Measurements from ENCODE around the gene RB1.

RB1 gene

GRCh38 chr13:48526286-48526685 lies 222.7 kb downstream of the RB1 start:
- H3F3A ChIP-seq (ENCODE audit: insufficient read depth, low read length): no peaks in the 10 kb centered on the region
- TF ChIP-seq EZH2 (IDR thresholded peaks at IDR 0.05; ENCODE audit: borderline replicate concordance, low read length) (no peak), CTCF (IDR thresholded peaks at IDR 0.05; ENCODE audit: low read length) (no peak)
- H3K9ac ChIP-seq (ENCODE audit: low read length): no peak overlapping the region
- H3K27ac ChIP-seq (ENCODE audit: low read depth, low read length, poor library complexity, severe bottlenecking): no peak overlapping the region
- H2AFZ ChIP-seq (ENCODE audit: low read length): no peak overlapping the region
- peaks cover 8% of the 10 kb centered on the region; the same call in 1 of the 2 replicates for H3K36me3 ChIP-seq (ENCODE audit: insufficient read depth, low read length)
- peaks cover 36% of the 10 kb centered on the region for H3K4me1 ChIP-seq (ENCODE audit: insufficient read depth, low read length, severe bottlenecking)
- no peak overlapping the region for H3K4me2 ChIP-seq (ENCODE audit: low read length)
- H4K20me1 ChIP-seq (ENCODE audit: insufficient read depth, low read length): no peaks in the 10 kb centered on the region
- H3K9me3 ChIP-seq (ENCODE audit: low read length): no peaks in the 10 kb centered on the region
- H3K27me3 ChIP-seq (ENCODE audit: insufficient read depth, low read length): no peaks in the 10 kb centered on the region
- no peaks in the 10 kb centered on the region for H3K9me2 ChIP-seq (ENCODE audit: low read depth, low read length)
- no peak overlapping the region for H3K4me3 ChIP-seq (ENCODE audit: low read depth, low read length, poor library complexity, severe bottlenecking)
- H3K79me2 ChIP-seq (ENCODE audit: insufficient read depth, low read length): peaks cover 46% of the 10 kb centered on the region

- peaks cover 43% of the 10 kb centered on the region for H3K4me1 ChIP-seq (ENCODE audit: insufficient read depth, low read length, severe bottlenecking)
- no peak overlapping the region for H3K27ac ChIP-seq (ENCODE audit: low read depth, low read length, poor library complexity, severe bottlenecking)
- H3F3A ChIP-seq (ENCODE audit: insufficient read depth, low read length): no peaks in the 10 kb centered on the region
- no peak overlapping the region for H3K9ac ChIP-seq (ENCODE audit: low read length)
- H3K36me3 ChIP-seq (ENCODE audit: insufficient read depth, low read length): no peaks in the 10 kb centered on the region
- peaks cover 46% of the 10 kb centered on the region for H3K79me2 ChIP-seq (ENCODE audit: insufficient read depth, low read length)
- H2AFZ ChIP-seq (ENCODE audit: low read length): no peak overlapping the region
- no peaks in the 10 kb centered on the region for H3K9me3 ChIP-seq (ENCODE audit: low read length)
- no peaks in the 10 kb centered on the region for H3K27me3 ChIP-seq (ENCODE audit: insufficient read depth, low read length)
- H3K9me2 ChIP-seq (ENCODE audit: low read depth, low read length): no peaks in the 10 kb centered on the region
- H3K4me2 ChIP-seq (ENCODE audit: low read length): no peak overlapping the region
- H4K20me1 ChIP-seq (ENCODE audit: insufficient read depth, low read length): no peaks in the 10 kb centered on the region
- no peak for TF ChIP-seq CTCF (IDR thresholded peaks at IDR 0.05; ENCODE audit: low read length)
- no peak for TF ChIP-seq EZH2 (IDR thresholded peaks at IDR 0.05; ENCODE audit: borderline replicate concordance, low read length)
- H3K4me3 ChIP-seq (ENCODE audit: low read depth, low read length, poor library complexity, severe bottlenecking): no peak overlapping the region
Measured at GRCh38 chr13:48527955-48528354, 224.4 kb downstream of the RB1 start.

- Histone ChIP-seq H3K9me3 (ENCODE audit: low read length) (no peaks in the 10 kb centered on the region), H3K9ac (ENCODE audit: low read length) (no peak overlapping the region), H3K4me1 (ENCODE audit: insufficient read depth, low read length, severe bottlenecking) (peaks cover 51% of the 10 kb centered on the region), H4K20me1 (ENCODE audit: insufficient read depth, low read length) (no peaks in the 10 kb centered on the region), H3F3A (ENCODE audit: insufficient read depth, low read length) (no peaks in the 10 kb centered on the region), H3K36me3 (ENCODE audit: insufficient read depth, low read length) (no peaks in the 10 kb centered on the region), H3K4me2 (ENCODE audit: low read length) (no peak overlapping the region), H3K27ac (ENCODE audit: low read depth, low read length, poor library complexity, severe bottlenecking) (no peak overlapping the region), H3K4me3 (ENCODE audit: low read depth, low read length, poor library complexity, severe bottlenecking) (no peak overlapping the region), H3K79me2 (ENCODE audit: insufficient read depth, low read length) (peaks cover 46% of the 10 kb centered on the region), H3K27me3 (ENCODE audit: insufficient read depth, low read length) (no peaks in the 10 kb centered on the region), H2AFZ (ENCODE audit: low read length) (no peak overlapping the region), H3K9me2 (ENCODE audit: low read depth, low read length) (no peaks in the 10 kb centered on the region)
- TF ChIP-seq EZH2 (IDR thresholded peaks at IDR 0.05; ENCODE audit: borderline replicate concordance, low read length) (no peak), CTCF (IDR thresholded peaks at IDR 0.05; ENCODE audit: low read length) (no peak)
Measured at GRCh38 chr13:48528720-48529119, 225.2 kb downstream of the RB1 start.
